CD1c-positive myeloid dendritic cell (primary cell): Measurements from ENCODE around the gene ZNF423.
A peak's percentile ranks its signal among the peaks of the same experiment; 100 is the strongest.
"Not testable (repeated sequence)": the region's sequence is repeated elsewhere in the genome, so short reads cannot be mapped to it uniquely, and the experiment has no call there.

Source experiments
- DNase-seq: peaks from one replicate; pipeline ENCODE4 v3.0.0-alpha.2; 2016; ENCODE audit errors: extremely low spot score

Gene ZNF423

GRCh38 chr16:49855822-49856671 lies at the start of gene ZNF423:
ZNF423 (minus strand) TSS chr16:49856112; CDS start chr16:49855774, 338 bp downstream.
- DNase-seq = no peak

GRCh38 chr16:49904348-49905062 lies 48.6 kb upstream of the ZNF423 start:
- DNase-seq = no peak

- DNase-seq = no peak
Measured at GRCh38 chr16:49902908-49903307, 47.0 kb upstream of the ZNF423 start.

DNA sequence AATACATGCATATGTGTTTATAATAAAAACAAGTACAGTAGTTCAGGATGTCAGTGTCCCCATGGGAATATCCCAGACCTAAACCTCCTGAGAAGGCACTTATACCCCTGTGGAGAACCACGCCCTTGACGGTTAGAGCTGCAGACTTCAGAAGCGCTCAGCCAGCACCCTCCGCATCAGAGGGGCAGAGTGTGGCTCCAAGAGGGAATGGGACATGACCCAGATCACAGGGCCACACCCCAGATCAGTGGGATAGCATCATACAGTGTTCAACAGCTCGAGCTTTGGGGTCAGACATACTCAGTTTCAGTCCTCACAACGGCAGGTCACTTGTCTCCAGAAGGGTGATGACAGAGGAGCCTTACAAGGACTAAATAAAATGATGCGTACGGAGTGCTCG lies 45.8 kb upstream of the ZNF423 start:
- DNase-seq = no peak

- no peak for DNase-seq
Measured at GRCh38 chr16:49900875-49901274, 45.0 kb upstream of the ZNF423 start.

GRCh38 chr16:49899991-49900695 lies 44.2 kb upstream of the ZNF423 start:
- DNase-seq = no peak

DNA sequence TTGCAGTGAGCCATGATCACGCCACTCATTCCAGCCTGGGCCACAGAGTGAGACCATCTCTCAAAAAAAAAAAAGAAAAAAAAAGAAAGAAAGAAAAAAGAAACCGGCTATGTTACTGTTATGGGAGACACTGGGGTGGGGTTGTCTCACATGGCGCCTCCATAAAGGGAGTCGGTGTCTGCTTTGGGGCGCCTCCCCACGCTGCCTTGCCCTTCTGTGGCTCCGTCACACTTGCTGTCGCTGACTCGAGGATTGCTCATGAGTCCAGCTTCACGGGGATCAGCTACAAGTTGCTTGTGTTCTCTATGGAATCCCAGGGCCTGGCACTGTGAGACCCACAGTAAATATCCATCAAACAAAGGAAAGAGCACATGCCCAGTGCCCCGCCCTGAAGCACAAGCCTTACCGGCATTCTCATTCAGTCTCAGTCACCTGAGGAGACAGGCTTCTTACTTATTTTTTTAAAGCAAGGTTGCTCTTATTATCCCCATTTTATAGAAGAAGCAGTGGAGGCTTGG lies 40.6 kb upstream of the ZNF423 start:
- DNase-seq = no peak

- DNase-seq = peak; percentile 24
Measured at GRCh38 chr16:49890876-49891275, 35.0 kb upstream of the ZNF423 start.

DNA sequence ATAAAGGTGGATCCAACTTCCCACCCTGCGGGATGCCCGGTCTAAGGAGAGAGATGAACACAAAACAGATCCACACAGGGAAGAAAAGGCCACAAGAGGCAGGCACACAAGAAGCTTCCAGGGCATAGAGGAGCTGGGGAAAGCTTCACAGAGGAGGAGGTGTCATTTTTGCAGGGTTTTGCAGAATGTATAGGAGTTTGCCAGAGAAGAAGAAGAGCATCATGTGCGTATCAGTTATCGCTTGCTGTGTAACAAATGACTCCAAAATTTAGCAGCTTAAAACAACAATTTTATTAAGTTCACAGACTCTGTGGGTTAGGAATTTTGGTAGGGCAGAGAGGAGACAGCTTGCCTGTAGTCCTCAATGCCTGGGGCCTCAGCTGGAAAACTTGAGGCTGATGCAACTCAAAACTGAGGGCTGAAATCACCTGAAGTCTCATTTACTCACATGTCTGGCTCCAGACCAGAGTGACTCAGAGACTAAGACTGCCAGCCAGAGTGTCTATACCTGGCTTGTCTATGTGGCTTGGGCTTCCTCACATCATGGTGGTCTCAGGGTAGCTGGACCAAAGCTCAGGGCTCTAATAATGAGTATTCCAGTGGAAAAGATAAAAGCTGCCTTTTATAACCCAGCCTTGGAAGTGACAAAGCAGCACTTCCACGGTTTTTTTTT lies 33.9 kb upstream of the ZNF423 start:
- no peak for DNase-seq

DNA sequence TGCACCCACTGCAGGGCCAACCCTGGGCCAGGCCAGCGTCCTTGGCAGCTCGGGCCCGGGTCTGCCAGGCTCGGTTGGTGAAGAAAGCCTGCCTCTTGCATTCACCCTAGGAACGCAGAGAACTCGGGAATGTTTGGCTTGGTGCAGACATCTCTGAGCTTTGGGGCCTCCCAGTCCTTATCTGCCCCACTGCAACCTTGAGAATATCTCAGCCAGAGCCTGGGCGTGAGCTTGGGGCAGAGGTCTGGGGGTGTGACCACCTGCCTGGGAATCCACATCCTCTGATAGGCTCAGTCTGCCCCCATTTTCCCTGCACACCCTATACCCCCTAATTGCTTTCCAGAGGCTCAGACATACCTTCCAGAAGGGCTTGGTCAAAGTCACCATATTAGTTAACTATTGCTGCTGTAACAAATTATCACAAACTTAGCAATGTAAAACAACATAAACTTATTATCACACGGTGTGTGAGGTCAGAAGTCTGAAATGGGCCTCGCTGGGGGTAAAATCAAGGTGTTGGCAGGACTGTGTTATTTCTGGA lies 30.7 kb upstream of the ZNF423 start:
- no peak for DNase-seq

GRCh38 chr16:49884033-49885015 lies 28.4 kb upstream of the ZNF423 start:
- DNase-seq = no peak

DNA sequence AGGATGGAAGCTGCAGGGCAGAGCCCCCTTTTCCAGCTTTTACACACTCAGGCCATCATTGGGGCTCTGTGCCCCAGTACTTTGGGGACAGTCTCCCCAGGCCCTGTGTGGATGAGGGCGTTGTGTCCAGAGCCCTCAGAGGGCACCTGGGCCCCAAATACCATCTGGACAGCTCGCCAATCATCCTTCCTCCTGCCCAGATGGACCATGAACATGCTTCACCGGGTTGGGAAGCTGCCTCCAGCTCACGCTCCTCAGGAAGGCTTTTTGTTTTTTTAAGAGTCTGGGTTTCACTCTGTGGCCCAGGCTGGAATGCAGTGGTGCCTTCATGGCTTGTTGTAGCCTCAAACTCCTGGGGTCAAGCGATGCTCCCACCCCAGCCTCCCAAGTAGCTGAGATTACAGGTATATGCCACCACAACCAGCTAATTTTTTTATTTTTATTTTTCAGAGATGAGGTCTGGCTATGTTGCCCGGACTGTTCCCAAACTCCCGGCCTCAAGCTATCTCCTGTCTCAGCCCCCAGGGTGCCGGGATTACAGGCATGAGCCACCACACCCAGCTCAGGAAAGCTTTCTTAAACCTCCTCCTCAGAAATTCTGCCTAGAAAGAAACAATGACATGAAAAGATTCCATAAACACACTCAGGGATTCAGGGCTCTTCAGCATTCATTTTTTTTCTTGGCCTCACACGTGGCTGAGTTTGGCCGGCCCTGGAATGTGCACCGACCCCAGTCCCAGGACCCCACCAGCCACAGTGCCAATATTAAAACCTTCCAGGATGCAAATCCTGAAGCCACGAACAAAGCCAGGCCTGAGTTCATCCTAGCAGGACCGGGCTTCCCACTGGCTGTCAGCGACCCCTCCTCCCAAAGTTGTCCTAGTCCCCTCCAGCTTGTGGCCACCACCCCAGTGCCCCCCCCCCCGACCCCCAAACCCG lies 27.4 kb upstream of the ZNF423 start:
- DNase-seq = no peak

DNA sequence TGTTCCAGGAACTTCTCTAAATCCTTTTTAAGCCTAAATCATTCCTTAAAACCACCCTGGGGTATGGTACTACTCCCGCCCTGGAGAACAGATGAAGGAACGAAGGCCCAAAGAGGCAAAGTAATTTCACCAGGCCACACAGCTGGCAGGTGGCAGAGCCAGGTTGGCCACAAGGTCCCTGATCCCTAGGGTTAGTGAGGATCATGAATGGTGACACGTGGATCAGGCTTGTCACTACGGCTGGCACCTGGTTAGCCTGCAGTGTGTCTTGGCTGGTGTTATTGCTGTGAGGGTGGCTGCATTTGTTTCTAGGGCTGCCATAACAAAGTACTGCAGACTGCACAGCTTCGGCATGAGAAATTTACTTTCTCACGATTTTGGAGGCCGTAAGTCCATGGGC lies 26.0 kb upstream of the ZNF423 start:
- DNase-seq = no peak

DNA sequence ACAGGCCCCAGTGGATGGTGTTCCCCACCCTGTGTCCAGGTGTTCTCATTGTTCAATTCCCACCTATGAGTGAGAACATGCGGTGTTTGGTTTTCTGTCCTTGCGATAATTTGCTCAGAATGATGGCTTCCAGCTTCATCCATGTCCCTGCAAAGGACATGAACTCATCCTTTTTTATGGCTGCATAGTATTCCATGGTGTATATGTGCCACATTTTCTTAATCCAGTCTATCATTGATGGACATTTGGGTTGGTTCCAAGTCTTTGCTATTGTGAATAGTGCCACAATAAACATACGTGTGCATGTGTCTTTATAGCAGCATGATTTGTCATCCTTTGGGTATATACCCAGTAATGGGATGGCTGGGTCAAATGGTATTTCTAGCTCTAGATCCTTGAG lies 22.6 kb upstream of the ZNF423 start:
- DNase-seq = not testable (repeated sequence)

DNA sequence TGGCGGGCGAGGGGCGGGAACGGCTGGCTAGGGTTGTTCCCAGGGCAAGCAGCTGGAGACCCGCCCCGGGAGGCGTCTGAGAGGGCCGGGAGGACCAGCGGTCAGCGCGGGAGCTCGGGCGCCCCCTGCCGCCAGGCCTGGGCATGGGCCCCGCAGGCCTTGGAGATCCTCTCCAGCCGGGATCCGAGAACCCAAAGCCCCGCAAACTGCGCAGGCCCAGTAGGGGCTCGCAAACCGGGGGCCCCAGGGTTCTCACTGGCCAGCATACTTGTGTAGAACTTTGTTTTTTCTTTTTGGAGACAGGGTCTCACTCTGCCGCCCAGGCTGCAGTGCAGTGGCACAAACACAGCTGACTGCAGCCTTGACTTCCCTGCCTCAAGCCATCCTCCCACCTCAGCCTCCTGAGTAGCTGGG lies 20.8 kb upstream of the ZNF423 start:
- peak; percentile 44 for DNase-seq

- no peak for DNase-seq
Measured at GRCh38 chr16:49875806-49876715, 20.1 kb upstream of the ZNF423 start.

GRCh38 chr16:49874613-49875237 lies 18.8 kb upstream of the ZNF423 start:
- DNase-seq = no peak
